Gastrocnemius medialis (tissue), 4 donors: Measurements from ENCODE around the gene NPAS1.

Source experiments
- POLR2A ChIP-seq, 2 donors: fragments of 450-650 bp; IDR thresholded peaks; one replicate each; pipeline ENCODE4 v1.6.1; 2017; ENCODE audit warnings: antibody characterized with exemption in 2 of 2, mild to moderate bottlenecking in 2 of 2, moderate library complexity in 2 of 2
- TF ChIP-seq, protein P1 (sequence below), 5 experiments: fragments of 450-650 bp in 3 of 5; fragments of 200-600 bp in 2 of 5; sonication (generic) in 2 of 5; IDR thresholded peaks in 4 of 5; conservative IDR thresholded peaks in 1 of 5; 1 replicate in 4 of 5; 2 replicates in 1 of 5; pipeline ENCODE4 v1.5.1; 2016 to 2019; ENCODE audit warnings: antibody characterized with exemption in 5 of 5, mild to moderate bottlenecking in 3 of 5, moderate library complexity in 3 of 5

DNA sequence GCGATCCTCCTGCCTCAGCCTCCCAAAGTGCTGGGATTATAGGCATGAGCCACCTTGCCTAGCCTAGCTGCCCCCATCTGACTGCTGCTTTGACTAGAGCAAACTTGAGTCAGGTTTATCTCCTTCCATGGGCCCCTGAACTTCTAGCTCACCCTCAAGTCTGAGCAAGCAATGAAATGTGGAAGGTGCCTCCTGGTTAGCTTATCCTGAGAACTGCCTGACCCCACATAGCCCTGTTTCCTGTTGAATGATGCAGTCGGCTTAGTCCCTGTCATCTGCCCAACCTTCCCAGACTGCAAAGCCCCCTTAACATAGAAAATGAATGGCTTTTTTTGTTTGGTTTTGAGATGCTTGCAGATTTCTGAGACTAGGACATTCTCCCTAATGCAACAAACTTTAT, 37.7 kb downstream of the NPAS1 start:
- TF ChIP-seq, protein P1, sequence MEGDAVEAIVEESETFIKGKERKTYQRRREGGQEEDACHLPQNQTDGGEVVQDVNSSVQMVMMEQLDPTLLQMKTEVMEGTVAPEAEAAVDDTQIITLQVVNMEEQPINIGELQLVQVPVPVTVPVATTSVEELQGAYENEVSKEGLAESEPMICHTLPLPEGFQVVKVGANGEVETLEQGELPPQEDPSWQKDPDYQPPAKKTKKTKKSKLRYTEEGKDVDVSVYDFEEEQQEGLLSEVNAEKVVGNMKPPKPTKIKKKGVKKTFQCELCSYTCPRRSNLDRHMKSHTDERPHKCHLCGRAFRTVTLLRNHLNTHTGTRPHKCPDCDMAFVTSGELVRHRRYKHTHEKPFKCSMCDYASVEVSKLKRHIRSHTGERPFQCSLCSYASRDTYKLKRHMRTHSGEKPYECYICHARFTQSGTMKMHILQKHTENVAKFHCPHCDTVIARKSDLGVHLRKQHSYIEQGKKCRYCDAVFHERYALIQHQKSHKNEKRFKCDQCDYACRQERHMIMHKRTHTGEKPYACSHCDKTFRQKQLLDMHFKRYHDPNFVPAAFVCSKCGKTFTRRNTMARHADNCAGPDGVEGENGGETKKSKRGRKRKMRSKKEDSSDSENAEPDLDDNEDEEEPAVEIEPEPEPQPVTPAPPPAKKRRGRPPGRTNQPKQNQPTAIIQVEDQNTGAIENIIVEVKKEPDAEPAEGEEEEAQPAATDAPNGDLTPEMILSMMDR (IDR thresholded peaks at IDR 0.05 in 4 of 5, conservative IDR thresholded peaks at IDR 0.05 in 1 of 5), result no peak
- no peak for TF ChIP-seq POLR2A (IDR thresholded peaks at IDR 0.05)
